Measurements from ENCODE around the gene TOMM40L. TPM values are rescaled to one million over a fixed set of nuclear protein-coding genes. Genes with fewer than 3 reads are reported as not detected.
"Not testable (repeated sequence)": the region's sequence is repeated elsewhere in the genome, so short reads cannot be mapped to it uniquely, and the experiment has no call there.

TOMM40L gene
- total RNA-seq, 1 donor = 6.5 TPM

DNA sequence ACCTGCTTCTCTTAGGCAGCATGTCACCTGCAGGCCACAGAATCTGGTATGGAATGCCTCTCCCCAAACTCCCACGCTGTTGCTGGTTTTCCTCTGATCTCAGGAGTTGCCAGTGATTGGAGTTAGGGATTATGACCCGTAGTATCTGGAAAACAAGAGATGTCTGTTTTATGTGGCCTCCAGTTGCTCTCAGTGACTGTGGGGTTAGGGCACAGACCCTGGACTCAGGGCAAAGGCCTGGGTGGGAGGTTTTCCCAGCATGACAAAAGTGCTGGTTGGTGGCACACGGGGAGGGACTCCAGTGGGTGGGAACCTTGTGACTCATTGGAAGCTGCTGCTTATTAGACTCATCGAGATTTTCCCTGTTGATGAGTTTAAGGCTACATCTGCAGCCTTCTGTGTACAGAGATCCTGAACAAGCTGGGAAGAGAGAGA is 12.2 kb downstream of the TOMM40L start, which contains the start of gene NR1I3:
Gene NR1I3 (minus strand): TSS at position 165 of the 435 bp plus-strand sequence. CDS start 1,638 bp downstream, outside the sequence.
- peak; percentile 86 for DNase-seq (ENCODE audit: insufficient read length, low spot score, missing footprints)
- TF ChIP-seq, protein P1, sequence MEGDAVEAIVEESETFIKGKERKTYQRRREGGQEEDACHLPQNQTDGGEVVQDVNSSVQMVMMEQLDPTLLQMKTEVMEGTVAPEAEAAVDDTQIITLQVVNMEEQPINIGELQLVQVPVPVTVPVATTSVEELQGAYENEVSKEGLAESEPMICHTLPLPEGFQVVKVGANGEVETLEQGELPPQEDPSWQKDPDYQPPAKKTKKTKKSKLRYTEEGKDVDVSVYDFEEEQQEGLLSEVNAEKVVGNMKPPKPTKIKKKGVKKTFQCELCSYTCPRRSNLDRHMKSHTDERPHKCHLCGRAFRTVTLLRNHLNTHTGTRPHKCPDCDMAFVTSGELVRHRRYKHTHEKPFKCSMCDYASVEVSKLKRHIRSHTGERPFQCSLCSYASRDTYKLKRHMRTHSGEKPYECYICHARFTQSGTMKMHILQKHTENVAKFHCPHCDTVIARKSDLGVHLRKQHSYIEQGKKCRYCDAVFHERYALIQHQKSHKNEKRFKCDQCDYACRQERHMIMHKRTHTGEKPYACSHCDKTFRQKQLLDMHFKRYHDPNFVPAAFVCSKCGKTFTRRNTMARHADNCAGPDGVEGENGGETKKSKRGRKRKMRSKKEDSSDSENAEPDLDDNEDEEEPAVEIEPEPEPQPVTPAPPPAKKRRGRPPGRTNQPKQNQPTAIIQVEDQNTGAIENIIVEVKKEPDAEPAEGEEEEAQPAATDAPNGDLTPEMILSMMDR (IDR thresholded peaks at IDR 0.05; ENCODE audit: extremely low read depth, low read depth, low read length) = no peak
- no peaks in the 10 kb centered on the region for H4K20me1 ChIP-seq (ENCODE audit: insufficient read depth, low read length)
- H3K27me3 ChIP-seq (ENCODE audit: insufficient read depth, low read length) = peaks cover 3% of the 10 kb centered on the region
- H2AFZ ChIP-seq (ENCODE audit: low read length) = peak within 1 kb of the TSS; percentile 25
- H3K79me2 ChIP-seq (ENCODE audit: insufficient read depth, low read length) = no peaks in the 10 kb centered on the region
- H3K27ac ChIP-seq (ENCODE audit: low read depth, low read length) = no peak within 1 kb of the TSS
- no peaks in the 10 kb centered on the region for H3K9me3 ChIP-seq (ENCODE audit: low read depth, low read length)
- H3K4me2 ChIP-seq (ENCODE audit: insufficient read depth, low read length) = no peak within 1 kb of the TSS
- no peak within 1 kb of the TSS for H3K4me3 ChIP-seq (ENCODE audit: insufficient read depth, low read length)
- no peaks in the 10 kb centered on the region for H3K36me3 ChIP-seq (ENCODE audit: insufficient read depth, low read length)
- no peaks in the 10 kb centered on the region for H3K4me1 ChIP-seq (ENCODE audit: insufficient read depth, low read length)

GRCh38 chr1:161241682-161242081 is 15.8 kb downstream of the TOMM40L start:
- no peaks in the 10 kb centered on the region for H3K4me1 ChIP-seq (ENCODE audit: insufficient read depth, low read length)
- no peak for DNase-seq (ENCODE audit: insufficient read length, low spot score, missing footprints)
- H3K27ac ChIP-seq (ENCODE audit: low read depth, low read length) = no peak overlapping the region
- no peaks in the 10 kb centered on the region for H4K20me1 ChIP-seq (ENCODE audit: insufficient read depth, low read length)
- H3K36me3 ChIP-seq (ENCODE audit: insufficient read depth, low read length) = no peaks in the 10 kb centered on the region
- H3K4me3 ChIP-seq (ENCODE audit: insufficient read depth, low read length) = no peak overlapping the region
- H3K9me3 ChIP-seq (ENCODE audit: low read depth, low read length) = no peaks in the 10 kb centered on the region
- H3K27me3 ChIP-seq (ENCODE audit: insufficient read depth, low read length) = peaks cover 3% of the 10 kb centered on the region
- H2AFZ ChIP-seq (ENCODE audit: low read length) = no peak overlapping the region
- H3K4me2 ChIP-seq (ENCODE audit: insufficient read depth, low read length) = no peak overlapping the region
- H3K79me2 ChIP-seq (ENCODE audit: insufficient read depth, low read length) = no peaks in the 10 kb centered on the region
- TF ChIP-seq, protein P1 (IDR thresholded peaks at IDR 0.05; ENCODE audit: extremely low read depth, low read depth, low read length) = no peak

GRCh38 chr1:161242313-161242712 is 16.5 kb downstream of the TOMM40L start:
- H3K36me3 ChIP-seq (ENCODE audit: insufficient read depth, low read length) = no peaks in the 10 kb centered on the region
- no peaks in the 10 kb centered on the region for H3K9me3 ChIP-seq (ENCODE audit: low read depth, low read length)
- peaks cover 3% of the 10 kb centered on the region for H3K27me3 ChIP-seq (ENCODE audit: insufficient read depth, low read length)
- peak; percentile 77 for DNase-seq (ENCODE audit: insufficient read length, low spot score, missing footprints)
- no peaks in the 10 kb centered on the region for H4K20me1 ChIP-seq (ENCODE audit: insufficient read depth, low read length)
- no peak overlapping the region for H2AFZ ChIP-seq (ENCODE audit: low read length)
- no peaks in the 10 kb centered on the region for H3K4me1 ChIP-seq (ENCODE audit: insufficient read depth, low read length)
- TF ChIP-seq, protein P1 (IDR thresholded peaks at IDR 0.05; ENCODE audit: extremely low read depth, low read depth, low read length) = no peak
- no peak overlapping the region for H3K4me2 ChIP-seq (ENCODE audit: insufficient read depth, low read length)
- no peaks in the 10 kb centered on the region for H3K79me2 ChIP-seq (ENCODE audit: insufficient read depth, low read length)
- H3K4me3 ChIP-seq (ENCODE audit: insufficient read depth, low read length) = no peak overlapping the region
- no peak overlapping the region for H3K27ac ChIP-seq (ENCODE audit: low read depth, low read length)

- Histone ChIP-seq H3K4me2 (ENCODE audit: insufficient read depth, low read length) (no peak overlapping the region), H3K27me3 (ENCODE audit: insufficient read depth, low read length) (peaks cover 3% of the 10 kb centered on the region), H3K4me3 (ENCODE audit: insufficient read depth, low read length) (no peak overlapping the region), H3K27ac (ENCODE audit: low read depth, low read length) (no peak overlapping the region), H3K4me1 (ENCODE audit: insufficient read depth, low read length) (no peaks in the 10 kb centered on the region), H3K79me2 (ENCODE audit: insufficient read depth, low read length) (no peaks in the 10 kb centered on the region), H2AFZ (ENCODE audit: low read length) (no peak overlapping the region), H3K9me3 (ENCODE audit: low read depth, low read length) (no peaks in the 10 kb centered on the region), H4K20me1 (ENCODE audit: insufficient read depth, low read length) (no peaks in the 10 kb centered on the region), H3K36me3 (ENCODE audit: insufficient read depth, low read length) (no peaks in the 10 kb centered on the region)
- DNase-seq (ENCODE audit: insufficient read length, low spot score, missing footprints) = no peak
- TF ChIP-seq, protein P1 (IDR thresholded peaks at IDR 0.05; ENCODE audit: extremely low read depth, low read depth, low read length) = no peak
Measured at GRCh38 chr1:161244888-161245287, 19.0 kb downstream of the TOMM40L start.

DNA sequence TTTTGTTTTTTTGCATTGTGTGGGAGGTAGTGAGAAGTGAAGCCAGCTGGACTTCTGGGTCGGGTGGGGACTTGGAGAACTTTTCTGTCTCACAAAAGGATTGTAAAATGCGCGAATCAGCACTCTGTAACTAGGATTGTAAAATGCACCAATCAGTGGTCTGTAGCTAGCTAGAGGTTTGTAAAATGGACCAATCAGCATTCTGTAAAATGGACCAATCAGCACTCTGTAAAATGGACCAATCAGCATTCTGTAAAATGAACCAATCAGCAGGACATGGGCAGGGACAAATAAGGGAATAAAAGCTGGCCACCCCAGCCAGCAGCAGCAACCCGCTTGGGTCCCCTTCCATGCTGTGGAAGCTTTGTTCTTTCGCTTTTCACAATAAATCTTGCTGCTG is 24.2 kb downstream of the TOMM40L start:
- not testable (repeated sequence) for H3K27ac ChIP-seq (ENCODE audit: low read depth, low read length); H3K4me2 ChIP-seq (ENCODE audit: insufficient read depth, low read length); H3K36me3 ChIP-seq (ENCODE audit: insufficient read depth, low read length); H2AFZ ChIP-seq (ENCODE audit: low read length); H3K27me3 ChIP-seq (ENCODE audit: insufficient read depth, low read length); H3K79me2 ChIP-seq (ENCODE audit: insufficient read depth, low read length); H3K4me3 ChIP-seq (ENCODE audit: insufficient read depth, low read length); H3K4me1 ChIP-seq (ENCODE audit: insufficient read depth, low read length); H3K9me3 ChIP-seq (ENCODE audit: low read depth, low read length); H4K20me1 ChIP-seq (ENCODE audit: insufficient read depth, low read length); DNase-seq (ENCODE audit: insufficient read length, low spot score, missing footprints)
